ENCODE measurements around the gene PSMD13.

PSMD13 gene

DNA sequence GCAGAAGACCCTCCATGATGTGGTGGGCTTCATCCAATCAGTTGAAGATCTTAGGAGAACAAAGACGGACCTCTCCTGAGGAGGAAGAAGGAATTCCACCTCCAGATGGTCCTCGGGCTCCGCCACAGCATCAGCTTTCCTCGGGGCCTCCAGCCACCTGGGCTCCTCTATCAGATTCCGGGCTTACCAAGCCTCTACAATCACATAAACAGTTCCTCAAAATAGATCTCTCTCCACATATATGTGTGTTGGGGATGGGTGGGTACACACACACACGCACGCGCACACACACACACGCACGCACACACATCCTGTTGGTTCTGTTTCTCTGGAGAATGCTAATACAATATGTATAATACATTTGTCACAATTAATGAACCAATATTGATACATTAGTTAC lies 22.6 kb downstream of the PSMD13 start:
- Histone ChIP-seq H3K27me3 (ENCODE audit: control insufficient read depth in 3 of 3, insufficient read depth in 3 of 3, low read depth in 1 of 3, low read length in 3 of 3) (no peaks in the 10 kb centered on the region), H3K36me3 (replicated peaks in 1 of 2; ENCODE audit: control insufficient read depth in 2 of 2, insufficient read depth in 2 of 2, low read length in 2 of 2) (no peaks in the 10 kb centered on the region), H3K4me3 (ENCODE audit: low read length in 2 of 2) (no peak overlapping the region), H3K4me1 (ENCODE audit: control insufficient read depth in 2 of 2, insufficient read depth in 1 of 2, low read depth in 1 of 2, low read length in 2 of 2) (no peaks in the 10 kb centered on the region), H3K23ac (ENCODE audit: low read depth, low read length, poor library complexity) (no peak overlapping the region), H2BK120ac (ENCODE audit: low read depth, low read length) (no peak overlapping the region), H2BK12ac (ENCODE audit: low read length) (no peak overlapping the region), H2BK5ac (ENCODE audit: low read length) (no peak overlapping the region), H2AFZ (ENCODE audit: low read length) (no peak overlapping the region), H3K18ac (ENCODE audit: low read length) (no peak overlapping the region), H3K14ac (ENCODE audit: low read length) (no peak overlapping the region), H3K9me3 (replicated peaks in 1 of 2; ENCODE audit: control insufficient read depth in 2 of 2, insufficient read depth in 1 of 2, low read depth in 1 of 2, low read length in 2 of 2) (peaks cover 0 to 5% of the 10 kb centered on the region in 2 donors), H3K4me2 (ENCODE audit: insufficient read depth, low read length, poor library complexity, severe bottlenecking) (no peak overlapping the region), H2BK15ac (ENCODE audit: low read length) (no peak overlapping the region), H4K8ac (ENCODE audit: low read depth, low read length) (no peak overlapping the region), H3K9ac (ENCODE audit: low read depth, low read length, poor library complexity) (no peak overlapping the region), H3K79me1 (ENCODE audit: low read depth, low read length) (no peaks in the 10 kb centered on the region), H4K91ac (ENCODE audit: low read depth, low read length, poor library complexity) (no peak overlapping the region), H3K27ac (replicated peaks; ENCODE audit: low read length) (no peak overlapping the region), H3K4ac (ENCODE audit: low read length) (no peak overlapping the region), H2AK5ac (ENCODE audit: low read depth, low read length) (no peak overlapping the region)
- no CpG with 5 or more reads among the region's 10 CpGs for WGBS, 2 donors (ENCODE audit: extremely low coverage in 2 of 2, insufficient read length in 2 of 2, insufficient replicate concordance in 1 of 2)
- DNase-seq (ENCODE audit: low spot score) = no peak

GRCh38 chr11:261624-262023 lies 24.8 kb downstream of the PSMD13 start:
- no peak overlapping the region for H3K4me2 ChIP-seq (ENCODE audit: insufficient read depth, low read length, poor library complexity, severe bottlenecking)
- H3K9ac ChIP-seq (ENCODE audit: low read depth, low read length, poor library complexity) = no peak overlapping the region
- no peaks in the 10 kb centered on the region for H3K27me3 ChIP-seq (ENCODE audit: control insufficient read depth in 3 of 3, insufficient read depth in 3 of 3, low read depth in 1 of 3, low read length in 3 of 3)
- H2AFZ ChIP-seq (ENCODE audit: low read length) = no peak overlapping the region
- H3K79me1 ChIP-seq (ENCODE audit: low read depth, low read length) = no peaks in the 10 kb centered on the region
- no peak overlapping the region for H4K8ac ChIP-seq (ENCODE audit: low read depth, low read length)
- H3K18ac ChIP-seq (ENCODE audit: low read length) = no peak overlapping the region
- H3K4me3 ChIP-seq (ENCODE audit: low read length in 2 of 2) = no peak overlapping the region
- H3K14ac ChIP-seq (ENCODE audit: low read length) = no peak overlapping the region
- no peak overlapping the region for H2BK15ac ChIP-seq (ENCODE audit: low read length)
- H3K23ac ChIP-seq (ENCODE audit: low read depth, low read length, poor library complexity) = no peak overlapping the region
- H4K91ac ChIP-seq (ENCODE audit: low read depth, low read length, poor library complexity) = no peak overlapping the region
- no CpG with 5 or more reads among the region's 4 CpGs for WGBS, 2 donors (ENCODE audit: extremely low coverage in 2 of 2, insufficient read length in 2 of 2, insufficient replicate concordance in 1 of 2)
- DNase-seq (ENCODE audit: low spot score) = no peak
- no peaks in the 10 kb centered on the region for H3K36me3 ChIP-seq (replicated peaks in 1 of 2; ENCODE audit: control insufficient read depth in 2 of 2, insufficient read depth in 2 of 2, low read length in 2 of 2)
- H3K9me3 ChIP-seq (replicated peaks in 1 of 2; ENCODE audit: control insufficient read depth in 2 of 2, insufficient read depth in 1 of 2, low read depth in 1 of 2, low read length in 2 of 2) = peaks cover 0 to 5% of the 10 kb centered on the region in 2 donors
- H3K4ac ChIP-seq (ENCODE audit: low read length) = no peak overlapping the region
- H2BK5ac ChIP-seq (ENCODE audit: low read length) = no peak overlapping the region
- no peaks in the 10 kb centered on the region for H3K4me1 ChIP-seq (ENCODE audit: control insufficient read depth in 2 of 2, insufficient read depth in 1 of 2, low read depth in 1 of 2, low read length in 2 of 2)
- no peak overlapping the region for H3K27ac ChIP-seq (replicated peaks; ENCODE audit: low read length)
- H2BK12ac ChIP-seq (ENCODE audit: low read length) = no peak overlapping the region
- H2AK5ac ChIP-seq (ENCODE audit: low read depth, low read length) = no peak overlapping the region
- no peak overlapping the region for H2BK120ac ChIP-seq (ENCODE audit: low read depth, low read length)

DNA sequence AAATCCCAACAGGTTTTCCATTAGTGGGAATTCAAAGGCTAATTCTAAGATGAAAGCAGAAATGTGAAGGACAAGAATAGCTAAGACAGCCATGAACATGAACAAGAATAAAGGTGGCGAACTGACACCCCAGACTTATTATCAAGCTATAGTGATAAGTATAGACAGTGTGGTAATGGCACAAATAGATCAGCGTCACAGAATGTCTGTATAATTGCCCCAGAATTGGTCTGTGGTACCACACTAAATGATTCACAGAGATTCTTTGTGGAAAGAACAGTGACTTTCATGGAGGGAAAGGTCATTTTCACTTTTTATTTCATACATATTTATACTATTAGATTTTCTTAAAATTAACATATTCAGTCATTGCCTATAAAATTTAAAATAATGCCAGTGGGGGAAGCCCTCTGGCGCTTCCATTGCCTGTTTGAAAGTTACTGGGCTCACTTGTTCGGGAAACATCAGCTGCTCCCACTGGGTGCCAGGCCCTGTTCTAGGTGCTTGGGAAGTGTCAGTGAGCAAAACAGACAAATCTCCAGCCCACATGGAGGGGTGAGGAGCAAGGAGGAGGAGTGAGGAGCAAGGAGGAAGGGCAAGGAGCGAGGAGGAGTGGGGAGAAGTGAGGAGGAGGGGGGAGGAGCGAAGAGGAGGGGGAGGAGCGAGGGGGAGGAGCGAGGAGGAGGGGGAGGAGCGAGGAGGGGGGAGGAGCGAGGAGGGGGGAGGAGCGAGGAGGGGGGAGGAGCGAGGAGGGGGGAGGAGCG lies 30.1 kb downstream of the PSMD13 start:
- Histone ChIP-seq H4K91ac (ENCODE audit: low read depth, low read length, poor library complexity) (no peak overlapping the region), H3K4me2 (ENCODE audit: insufficient read depth, low read length, poor library complexity, severe bottlenecking) (no peak overlapping the region), H3K4ac (ENCODE audit: low read length) (no peak overlapping the region), H3K27me3 (ENCODE audit: control insufficient read depth in 3 of 3, insufficient read depth in 3 of 3, low read depth in 1 of 3, low read length in 3 of 3) (no peaks in the 10 kb centered on the region), H2BK15ac (ENCODE audit: low read length) (no peak overlapping the region), H3K27ac (replicated peaks; ENCODE audit: low read length) (no peak overlapping the region), H3K9ac (ENCODE audit: low read depth, low read length, poor library complexity) (no peak overlapping the region), H3K79me1 (ENCODE audit: low read depth, low read length) (no peaks in the 10 kb centered on the region), H3K4me1 (ENCODE audit: control insufficient read depth in 2 of 2, insufficient read depth in 1 of 2, low read depth in 1 of 2, low read length in 2 of 2) (peaks cover 0 to 5% of the 10 kb centered on the region in 2 donors), H2AK5ac (ENCODE audit: low read depth, low read length) (no peak overlapping the region), H2BK12ac (ENCODE audit: low read length) (no peak overlapping the region), H2BK5ac (ENCODE audit: low read length) (no peak overlapping the region), H3K4me3 (ENCODE audit: low read length in 2 of 2) (no peak overlapping the region), H2AFZ (ENCODE audit: low read length) (no peak overlapping the region), H4K8ac (ENCODE audit: low read depth, low read length) (no peak overlapping the region), H3K23ac (ENCODE audit: low read depth, low read length, poor library complexity) (no peak overlapping the region), H3K14ac (ENCODE audit: low read length) (no peak overlapping the region), H3K9me3 (replicated peaks in 1 of 2; ENCODE audit: control insufficient read depth in 2 of 2, insufficient read depth in 1 of 2, low read depth in 1 of 2, low read length in 2 of 2) (peaks cover 4 to 6% of the 10 kb centered on the region in 2 donors), H2BK120ac (ENCODE audit: low read depth, low read length) (no peak overlapping the region), H3K36me3 (replicated peaks in 1 of 2; ENCODE audit: control insufficient read depth in 2 of 2, insufficient read depth in 2 of 2, low read length in 2 of 2) (no peaks in the 10 kb centered on the region), H3K18ac (ENCODE audit: low read length) (no peak overlapping the region)
- no CpG with 5 or more reads among the region's 13 CpGs for WGBS, 2 donors (ENCODE audit: extremely low coverage in 2 of 2, insufficient read length in 2 of 2, insufficient replicate concordance in 1 of 2)
- no peak for DNase-seq (ENCODE audit: low spot score)

DNA sequence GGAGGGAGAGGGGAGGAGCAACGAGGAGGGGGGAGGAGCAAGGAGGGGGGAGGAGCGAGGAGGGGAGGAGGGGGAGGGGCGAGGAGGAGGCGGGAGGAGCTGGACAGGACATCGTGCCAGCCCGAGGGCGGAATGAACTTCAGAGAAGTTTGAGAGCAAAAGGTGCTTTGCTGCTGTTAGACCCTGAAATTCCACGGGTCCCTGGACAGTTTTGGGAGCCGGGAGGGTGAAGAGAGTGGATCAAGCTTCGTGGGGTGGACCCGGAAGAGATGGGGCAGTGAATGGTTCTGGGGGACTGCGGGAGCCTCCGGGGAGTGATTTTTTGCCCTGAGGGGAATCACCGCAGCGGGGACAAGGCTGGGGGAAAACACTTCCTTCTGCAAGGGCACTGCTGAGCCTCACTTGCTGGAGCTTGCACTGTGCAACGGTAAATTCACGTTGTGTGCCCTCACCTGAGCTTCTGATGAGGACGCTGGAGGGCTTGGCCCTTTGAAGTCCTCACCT lies 30.8 kb downstream of the PSMD13 start:
- H3K36me3 ChIP-seq (replicated peaks in 1 of 2; ENCODE audit: control insufficient read depth in 2 of 2, insufficient read depth in 2 of 2, low read length in 2 of 2) = no peaks in the 10 kb centered on the region
- no peak overlapping the region for H3K4ac ChIP-seq (ENCODE audit: low read length)
- H2BK15ac ChIP-seq (ENCODE audit: low read length) = peak overlapping the region; percentile 10
- H3K18ac ChIP-seq (ENCODE audit: low read length) = peak overlapping the region; percentile 4
- H3K4me3 ChIP-seq (ENCODE audit: low read length in 2 of 2) = no peak overlapping the region
- H4K8ac ChIP-seq (ENCODE audit: low read depth, low read length) = no peak overlapping the region
- peak overlapping the region; percentile 34 for H2AK5ac ChIP-seq (ENCODE audit: low read depth, low read length)
- H2BK5ac ChIP-seq (ENCODE audit: low read length) = no peak overlapping the region
- H3K27me3 ChIP-seq (ENCODE audit: control insufficient read depth in 3 of 3, insufficient read depth in 3 of 3, low read depth in 1 of 3, low read length in 3 of 3) = no peaks in the 10 kb centered on the region
- H2BK12ac ChIP-seq (ENCODE audit: low read length) = no peak overlapping the region
- H3K9ac ChIP-seq (ENCODE audit: low read depth, low read length, poor library complexity) = no peak overlapping the region
- no peak for DNase-seq (ENCODE audit: low spot score)
- no peak overlapping the region for H2BK120ac ChIP-seq (ENCODE audit: low read depth, low read length)
- H3K79me1 ChIP-seq (ENCODE audit: low read depth, low read length) = no peaks in the 10 kb centered on the region
- H3K14ac ChIP-seq (ENCODE audit: low read length) = peak overlapping the region; percentile 47
- no CpG with 5 or more reads among the region's 18 CpGs for WGBS, 2 donors (ENCODE audit: extremely low coverage in 2 of 2, insufficient read length in 2 of 2, insufficient replicate concordance in 1 of 2)
- H3K4me2 ChIP-seq (ENCODE audit: insufficient read depth, low read length, poor library complexity, severe bottlenecking) = no peak overlapping the region
- H2AFZ ChIP-seq (ENCODE audit: low read length) = peak overlapping the region; percentile 56
- H4K91ac ChIP-seq (ENCODE audit: low read depth, low read length, poor library complexity) = no peak overlapping the region
- peaks cover 3 to 4% of the 10 kb centered on the region in 2 donors for H3K9me3 ChIP-seq (replicated peaks in 1 of 2; ENCODE audit: control insufficient read depth in 2 of 2, insufficient read depth in 1 of 2, low read depth in 1 of 2, low read length in 2 of 2)
- peak overlapping the region; percentile 95 for H3K23ac ChIP-seq (ENCODE audit: low read depth, low read length, poor library complexity)
- H3K27ac ChIP-seq (replicated peaks; ENCODE audit: low read length) = no peak overlapping the region
- H3K4me1 ChIP-seq (ENCODE audit: control insufficient read depth in 2 of 2, insufficient read depth in 1 of 2, low read depth in 1 of 2, low read length in 2 of 2) = peaks cover 0 to 5% of the 10 kb centered on the region in 2 donors
